Right lobe of liver (tissue), 6 donors: Measurements from ENCODE around the gene CLSTN2. TPM values are rescaled to one million over a fixed set of nuclear protein-coding genes. Genes with fewer than 3 reads are reported as not detected.

ENCODE experiments used
- ATAC-seq, 4 donors: fragments of 200-7000 bp; cut with Tn5 transposase; one replicate each; pipeline ENCODE4 v1.9.1; 2020; ENCODE audit warnings: mild to moderate bottlenecking in 4 of 4, moderate library complexity in 4 of 4
- DNase-seq, 3 donors: peaks; one replicate each; pipeline ENCODE4 v3.0.0-alpha.2; 2020
- H3K27ac ChIP-seq, 3 donors: fragments of 200-600 bp; one replicate each; pipeline ENCODE4 v1.8.0; 2022
- H3K27me3 ChIP-seq, 2 donors: fragments of 200-600 bp; one replicate each; pipeline ENCODE4 v1.8.0; 2022
- H3K36me3 ChIP-seq, 4 donors: fragments of 200-600 bp; sonication (generic) in 1 of 4; one replicate each; pipeline versions ENCODE4 v1.5.1 to v1.8.0; 2017 to 2022; ENCODE audit warnings: control low read depth in 1 of 4
- H3K4me1 ChIP-seq, 4 donors: fragments of 200-600 bp; sonication (generic) in 1 of 4; one replicate each; pipeline versions ENCODE4 v1.5.1 to v1.8.0; 2017 to 2022; ENCODE audit warnings: control low read depth in 1 of 4
- H3K4me3 ChIP-seq, 3 donors: fragments of 200-600 bp; one replicate each; pipeline ENCODE4 v1.8.0; 2022
- H3K9me3 ChIP-seq, 4 donors: fragments of 200-600 bp; sonication (generic) in 1 of 4; one replicate each; pipeline versions ENCODE4 v1.5.1 to v1.8.0; 2017 to 2022; ENCODE audit warnings: control low read depth in 1 of 4
- POLR2A ChIP-seq: fragments of 450-650 bp; IDR thresholded peaks from one replicate; pipeline ENCODE4 v1.6.1; 2017; ENCODE audit warnings: antibody characterized with exemption, mild to moderate bottlenecking
- WGBS: methylation state at CpG from one replicate; pipeline ENCODE4 v1.1.6; 2018; ENCODE audit warnings: low coverage, low lambda C conversion rate; ENCODE audit not compliant: insufficient coverage; ENCODE audit errors: missing lambda C conversion rate; 5-methylcytosine and 5-hydroxymethylcytosine counted together
- intact Hi-C, 2 donors: fragments of 100-400 bp; cut with DNase I; formaldehyde crosslinking; loops; one replicate each; pipeline versions ENCODE4 v1.11.2 to v1.14.1; 2022
- total RNA-seq, 6 experiments: library from RNA; depleted of rRNA in 2 of 6; stranded (reverse); fragments of >200 nt in 2 of 6; fragmentation: NEBNext Ultra II Directional in 3 of 6; extraction: Animal tissue kit (Norgen Biotek cat#: 25700) in 3 of 6; gene quantifications; one replicate each; pipeline versions ENCODE4 v1.1.0 to v1.2.4, GENCODE V29; 2016 to 2023
- TF ChIP-seq, protein P1 (sequence below), 4 donors: fragments of 200-600 bp in 3 of 4; fragments of 450-650 bp in 1 of 4; IDR thresholded peaks; one replicate each; pipeline versions ENCODE4 v1.5.1 to v1.8.0; 2016 to 2022; ENCODE audit warnings: antibody characterized with exemption in 4 of 4, mild to moderate bottlenecking in 2 of 4
- donor health status: DM: no; HTN: yes; CAD: no.
- donor health status: DM: no; HTN: no; CAD: no.
- donor health status: DM: no; HTN: no; CAD: no.
- donor health status: DM: no; HTN: yes; CAD: no.
- donor health status: DM: no; HTN: yes; CAD: no.

CLSTN2 gene
- total RNA-seq, 6 experiments from 2014 or later, result 1.0 to 3.3 (median 2.0) TPM

DNA sequence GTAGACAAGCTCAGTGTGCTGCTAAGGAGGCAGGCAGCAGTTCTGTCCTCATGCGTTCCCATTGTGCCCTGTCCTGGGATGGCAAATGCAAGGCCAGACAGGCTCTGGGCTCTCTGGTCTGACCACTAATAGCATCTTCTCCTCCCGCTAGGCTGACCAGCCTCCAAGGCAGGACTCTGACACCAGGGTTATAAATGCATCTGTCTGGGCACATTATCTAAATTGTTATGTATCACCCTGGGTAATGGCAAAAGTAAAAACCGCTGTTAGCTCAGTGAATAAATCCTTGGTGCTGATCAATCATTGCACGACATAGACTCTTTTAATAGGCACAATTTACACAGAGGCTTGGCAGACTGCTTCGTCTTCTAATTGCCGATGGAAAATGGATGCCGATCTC lies 85.6 kb downstream of the CLSTN2 start:
- 92% methylated on average over 6 of the region's 7 CpGs for WGBS
- no peak for DNase-seq
- H3K27ac ChIP-seq, result no peak overlapping the region

DNA sequence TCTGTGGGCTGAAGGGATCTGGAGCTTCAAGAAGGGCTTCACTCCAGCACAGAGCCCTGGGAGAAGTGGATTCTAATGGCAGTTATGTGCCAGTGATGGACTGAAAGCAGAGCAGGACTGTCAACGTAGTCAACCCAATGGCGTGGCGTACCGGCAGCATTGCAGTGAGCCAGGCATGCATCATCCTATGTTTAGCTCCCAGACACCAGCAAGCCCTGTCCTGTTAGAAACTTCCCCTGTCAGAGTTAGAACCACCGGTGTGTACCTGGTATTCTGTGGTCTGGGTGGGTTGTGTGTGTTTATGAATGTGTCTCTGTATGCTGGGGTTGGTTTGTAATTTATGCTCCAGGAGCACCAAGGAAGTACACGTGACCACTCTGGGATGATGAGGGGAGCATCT lies 86.3 kb downstream of the CLSTN2 start:
- ATAC-seq (no peak), DNase-seq (no peak)
- H3K4me1 ChIP-seq, result no peaks in the 10 kb centered on the region
- H3K36me3 ChIP-seq, result no peaks in the 10 kb centered on the region
- WGBS, result 94% methylated on average over 5 of the region's 6 CpGs
- no peak overlapping the region for H3K27ac ChIP-seq
- no peak overlapping the region for H3K4me3 ChIP-seq
- H3K9me3 ChIP-seq, result no peaks in the 10 kb centered on the region
- intact Hi-C loops, result no loop called here
- H3K27me3 ChIP-seq, result no peaks in the 10 kb centered on the region
- TF ChIP-seq, protein P1, sequence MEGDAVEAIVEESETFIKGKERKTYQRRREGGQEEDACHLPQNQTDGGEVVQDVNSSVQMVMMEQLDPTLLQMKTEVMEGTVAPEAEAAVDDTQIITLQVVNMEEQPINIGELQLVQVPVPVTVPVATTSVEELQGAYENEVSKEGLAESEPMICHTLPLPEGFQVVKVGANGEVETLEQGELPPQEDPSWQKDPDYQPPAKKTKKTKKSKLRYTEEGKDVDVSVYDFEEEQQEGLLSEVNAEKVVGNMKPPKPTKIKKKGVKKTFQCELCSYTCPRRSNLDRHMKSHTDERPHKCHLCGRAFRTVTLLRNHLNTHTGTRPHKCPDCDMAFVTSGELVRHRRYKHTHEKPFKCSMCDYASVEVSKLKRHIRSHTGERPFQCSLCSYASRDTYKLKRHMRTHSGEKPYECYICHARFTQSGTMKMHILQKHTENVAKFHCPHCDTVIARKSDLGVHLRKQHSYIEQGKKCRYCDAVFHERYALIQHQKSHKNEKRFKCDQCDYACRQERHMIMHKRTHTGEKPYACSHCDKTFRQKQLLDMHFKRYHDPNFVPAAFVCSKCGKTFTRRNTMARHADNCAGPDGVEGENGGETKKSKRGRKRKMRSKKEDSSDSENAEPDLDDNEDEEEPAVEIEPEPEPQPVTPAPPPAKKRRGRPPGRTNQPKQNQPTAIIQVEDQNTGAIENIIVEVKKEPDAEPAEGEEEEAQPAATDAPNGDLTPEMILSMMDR (IDR thresholded peaks at IDR 0.05), result no peak
- no peak for TF ChIP-seq POLR2A

More for the DNA sequence above, 85.6 kb downstream of the CLSTN2 start:
- Histone ChIP-seq H3K36me3 (no peaks in the 10 kb centered on the region), H3K4me1 (no peaks in the 10 kb centered on the region), H3K27me3 (no peaks in the 10 kb centered on the region), H3K4me3 (no peak overlapping the region), H3K9me3 (no peaks in the 10 kb centered on the region)
- TF ChIP-seq POLR2A, result no peak
- TF ChIP-seq, protein P1 (IDR thresholded peaks at IDR 0.05), result no peak
- no peak for ATAC-seq
- intact Hi-C loops, result no loop called here

DNA sequence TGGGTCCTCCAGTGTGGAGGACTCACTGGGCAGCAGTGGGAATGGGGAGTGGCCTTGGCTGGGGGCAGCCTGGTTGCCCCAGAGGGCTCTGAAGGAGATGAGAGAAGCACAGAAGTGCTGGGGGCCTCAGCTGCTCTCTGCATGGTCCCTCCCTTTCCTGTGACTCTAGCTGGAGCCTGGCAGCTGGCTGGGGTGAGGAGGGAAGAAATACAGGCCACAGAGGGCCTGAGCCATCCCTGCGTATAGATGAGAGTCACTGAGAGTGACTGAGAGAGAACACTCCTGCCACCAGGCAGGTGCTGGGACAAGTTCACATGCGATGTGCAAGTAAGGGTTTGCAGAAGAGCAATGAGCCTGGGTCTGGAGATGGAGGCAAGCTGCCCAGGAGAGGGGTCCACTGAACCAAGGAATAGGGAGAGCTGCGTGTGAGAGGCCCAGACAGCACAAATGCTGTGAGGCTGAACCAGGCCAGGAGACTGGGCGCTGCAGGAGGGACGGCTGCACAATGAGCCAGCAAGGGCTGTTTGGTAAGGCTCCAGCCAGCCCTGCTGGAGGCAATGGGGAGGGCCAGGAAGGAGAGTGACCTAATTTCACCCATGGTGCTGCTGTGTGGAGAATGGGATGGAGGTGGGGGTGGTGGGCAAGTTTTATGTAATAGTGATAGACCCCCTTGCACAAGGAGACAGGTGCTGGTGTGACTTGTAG lies 87.2 kb downstream of the CLSTN2 start:
- Histone ChIP-seq H3K27ac (no peak overlapping the region), H3K36me3 (no peaks in the 10 kb centered on the region), H3K4me1 (no peaks in the 10 kb centered on the region), H3K9me3 (no peaks in the 10 kb centered on the region), H3K4me3 (no peak overlapping the region), H3K27me3 (no peaks in the 10 kb centered on the region)
- ATAC-seq, result peak in 1 of 4 donors; percentile 25
- WGBS, result 67% methylated on average over 3 of the region's 5 CpGs
- TF ChIP-seq, protein P1 (IDR thresholded peaks at IDR 0.05), result no peak
- no peak for TF ChIP-seq POLR2A
- intact Hi-C loops, result no loop called here
- no peak for DNase-seq

DNA sequence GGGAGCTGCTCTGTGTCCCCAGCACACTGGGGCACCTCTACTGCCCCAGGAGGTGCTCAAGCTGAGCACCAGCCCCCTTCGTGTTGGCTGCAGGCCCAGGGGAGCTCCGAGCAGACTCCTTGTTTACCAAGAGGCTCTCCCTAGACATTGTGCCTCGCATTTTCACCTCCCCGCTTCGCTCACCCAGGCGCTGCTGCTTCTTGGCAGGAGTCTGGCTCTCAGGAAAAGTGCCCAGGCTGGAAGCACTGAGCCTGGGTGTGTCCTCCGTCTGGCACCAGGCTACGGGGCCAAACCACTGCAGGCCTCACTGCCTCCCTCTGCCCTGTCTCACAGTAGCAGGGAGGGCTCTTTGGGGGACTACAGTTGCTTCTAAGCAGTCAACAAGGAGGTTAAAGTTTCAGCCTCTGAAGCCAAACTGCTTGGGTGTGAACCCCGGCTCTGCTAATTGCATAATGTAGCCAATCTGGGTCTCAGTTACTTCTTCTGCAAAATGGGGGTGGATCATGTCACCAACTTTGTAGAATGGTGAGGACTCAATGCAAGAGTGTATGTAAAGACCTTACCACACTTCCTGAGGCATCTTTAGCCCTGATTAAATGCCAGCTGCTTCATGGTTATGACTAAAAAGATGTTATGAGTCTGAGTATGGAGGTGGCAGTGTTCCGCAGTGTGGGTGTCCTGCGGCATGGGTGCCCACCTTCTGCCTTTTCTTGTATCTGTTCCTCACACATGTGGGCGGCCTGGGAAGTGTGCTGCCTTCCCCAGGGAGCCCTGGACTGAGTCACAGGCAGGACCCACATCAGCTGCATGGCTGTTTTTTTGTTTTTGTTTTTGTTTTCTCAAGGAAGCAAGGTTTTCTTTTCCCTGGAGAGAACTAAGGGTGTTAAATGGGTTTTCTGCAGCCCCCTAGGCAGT lies 88.9 kb downstream of the CLSTN2 start:
- Histone ChIP-seq H3K4me1 (no peaks in the 10 kb centered on the region), H3K27me3 (no peaks in the 10 kb centered on the region), H3K27ac (no peak overlapping the region), H3K4me3 (no peak overlapping the region), H3K36me3 (no peaks in the 10 kb centered on the region), H3K9me3 (no peaks in the 10 kb centered on the region)
- intact Hi-C loops, result no loop called here
- DNase-seq, result no peak
- 37% methylated on average over 2 of the region's 12 CpGs for WGBS
- no peak for ATAC-seq
- TF ChIP-seq, protein P1 (IDR thresholded peaks at IDR 0.05), result no peak
- TF ChIP-seq POLR2A, result no peak
